HL-60 (cell line): ENCODE measurements around the gene GNAT2.

Source experiments
- DNase-seq, 2 experiments: peaks; one replicate each; pipeline ENCODE4 v3.0.0-alpha.2; 2010 to 2020; ENCODE audit warnings: low read depth in 1 of 2, low spot score in 1 of 2
- H3K27ac ChIP-seq: fragments of 250-450 bp; sonication (Bioruptor Pico); replicated peaks from 2 replicates; pipeline ENCODE4 v1.5.1; 2020; ENCODE audit warnings: mild to moderate bottlenecking, moderate library complexity
- H3K27me3 ChIP-seq: fragments of 250-450 bp; sonication (Bioruptor Pico); 2 replicates; pipeline ENCODE4 v1.5.1; 2021; ENCODE audit warnings: mild to moderate bottlenecking, moderate library complexity; ENCODE audit not compliant: insufficient read depth, poor library complexity, severe bottlenecking
- H3K4me3 ChIP-seq: replicated peaks from 2 replicates; pipeline ENCODE4 v1.5.1; 2011; ENCODE audit warnings: mild to moderate bottlenecking, control low read depth, low read length; ENCODE audit not compliant: insufficient read depth
- CTCF ChIP-seq: IDR thresholded peaks from one replicate; pipeline ENCODE4 v1.5.1; 2011; ENCODE audit warnings: low read length, control low read depth, inconsistent platforms; ENCODE audit not compliant: insufficient read depth
- GABPA ChIP-seq: IDR thresholded peaks from 2 replicates; pipeline ENCODE4 v1.6.1; 2012; ENCODE audit warnings: low read depth
- POLR2AphosphoS5 ChIP-seq: IDR thresholded peaks from 2 replicates; pipeline ENCODE4 v1.6.1; 2012; ENCODE audit warnings: low read depth
- REST ChIP-seq: IDR thresholded peaks from 2 replicates; pipeline ENCODE4 v1.6.1; 2012; ENCODE audit warnings: low read depth; ENCODE audit not compliant: insufficient replicate concordance
- SPI1 ChIP-seq: IDR thresholded peaks from 2 replicates; pipeline ENCODE4 v1.6.1; 2012; ENCODE audit warnings: low read depth, mild to moderate bottlenecking, borderline replicate concordance

The GNAT2 gene

GRCh38 chr1:109623601-109624161 lies 4.3 kb upstream of the GNAT2 start:
- no peak overlapping the region for H3K4me3 ChIP-seq
- DNase-seq, result no peak
- TF ChIP-seq CTCF, result no peak
- TF ChIP-seq POLR2AphosphoS5, result 0 out of 2 replicates have a peak, but pooled peaks have one; percentile 20
- H3K27ac ChIP-seq, result peak overlapping the region; percentile 90
- H3K27me3 ChIP-seq, result no peaks in the 10 kb centered on the region

GRCh38 chr1:109622895-109623294 lies 3.5 kb upstream of the GNAT2 start:
- no peak for TF ChIP-seq CTCF
- TF ChIP-seq SPI1, result no peak
- TF ChIP-seq GABPA, result no peak
- no peak for TF ChIP-seq REST
- TF ChIP-seq POLR2AphosphoS5, result no peak
- DNase-seq, result no peak
- no peaks in the 10 kb centered on the region for H3K27me3 ChIP-seq
- no peak overlapping the region for H3K4me3 ChIP-seq
- peak overlapping the region; percentile 90 for H3K27ac ChIP-seq

GRCh38 chr1:109622137-109622892 lies 2.9 kb upstream of the GNAT2 start:
- TF ChIP-seq CTCF, result no peak
- DNase-seq, result no peak
- peak overlapping the region; percentile 90 for H3K27ac ChIP-seq
- peak overlapping the region; percentile 94 for H3K4me3 ChIP-seq
- H3K27me3 ChIP-seq, result no peaks in the 10 kb centered on the region

- TF ChIP-seq GABPA (no peak), SPI1 (no peak), CTCF (no peak), REST (no peak), POLR2AphosphoS5 (no peak)
- H3K27me3 ChIP-seq, result no peaks in the 10 kb centered on the region
- no peak for DNase-seq
- H3K4me3 ChIP-seq, result peak overlapping the region; percentile 94
- peak overlapping the region; percentile 90 for H3K27ac ChIP-seq
Measured at GRCh38 chr1:109621379-109622136, 2.1 kb upstream of the GNAT2 start.
